Keratinocyte (primary cell): ENCODE data around the gene FXYD5. TPM values are rescaled to one million over a fixed set of nuclear protein-coding genes. Genes with fewer than 3 reads are reported as not detected.

Experiments used
- DNase-seq: peaks from one replicate; pipeline ENCODE4 v3.0.0-alpha.2; 2011; ENCODE audit warnings: low read depth, missing footprints, low spot score
- FAIRE-seq: peaks from 2 replicates; lab custom pipeline; 2011; peaks lifted over from hg19 to GRCh38; lab: Jason Lieb, UNC
- H2AFZ ChIP-seq: 2 replicates; pipeline ENCODE4 v1.6.0; 2012; ENCODE audit warnings: low read length, control low read depth, inconsistent platforms; ENCODE audit not compliant: control insufficient read depth
- H3K27ac ChIP-seq: 2 replicates; pipeline ENCODE4 v1.5.1; 2011; ENCODE audit warnings: low read length; ENCODE audit not compliant: control insufficient read depth, insufficient read depth
- H3K27me3 ChIP-seq: 3 replicates; pipeline ENCODE4 v1.6.0; 2011; ENCODE audit warnings: low read length; ENCODE audit not compliant: control insufficient read depth, insufficient read depth; ENCODE audit errors: extremely low read depth
- H3K36me3 ChIP-seq, 2 experiments: 2 replicates in 1 of 2; 3 replicates in 1 of 2; pipeline ENCODE4 v1.5.1; 2011; ENCODE audit warnings: low read length in 2 of 2, mild to moderate bottlenecking in 1 of 2; ENCODE audit not compliant: control insufficient read depth in 2 of 2, insufficient read depth in 2 of 2; ENCODE audit errors: extremely low read depth in 1 of 2
- H3K4me1 ChIP-seq: 3 replicates; pipeline ENCODE4 v1.5.1; 2011; ENCODE audit warnings: low read length; ENCODE audit not compliant: control insufficient read depth, insufficient read depth; ENCODE audit errors: extremely low read depth
- H3K4me2 ChIP-seq: 3 replicates; pipeline ENCODE4 v1.6.0; 2011; ENCODE audit warnings: low read depth, low read length; ENCODE audit not compliant: control insufficient read depth, insufficient read depth; ENCODE audit errors: extremely low read depth
- H3K4me3 ChIP-seq, 3 experiments: fragments of 200-600 bp in 1 of 3; sonication (generic) in 1 of 3; 2 replicates in 2 of 3; 3 replicates in 1 of 3; pipeline ENCODE4 v1.5.1; 2011 to 2016; ENCODE audit warnings: low read length in 3 of 3, mild to moderate bottlenecking in 3 of 3, control low read depth in 2 of 3, inconsistent platforms in 1 of 3, low read depth in 1 of 3, mixed read lengths in 1 of 3, mixed run types in 1 of 3, moderate library complexity in 1 of 3; ENCODE audit not compliant: control insufficient read depth in 2 of 3, insufficient read depth in 2 of 3; ENCODE audit errors: extremely low read depth in 1 of 3
- H3K79me2 ChIP-seq: 2 replicates; pipeline ENCODE4 v1.6.0; 2012; ENCODE audit warnings: low read length; ENCODE audit not compliant: control insufficient read depth, insufficient read depth
- H3K9ac ChIP-seq: 3 replicates; pipeline ENCODE4 v1.6.0; 2011; ENCODE audit warnings: low read length; ENCODE audit not compliant: control insufficient read depth, insufficient read depth; ENCODE audit errors: extremely low read depth
- H3K9me1 ChIP-seq: 3 replicates; pipeline ENCODE4 v1.6.0; 2011; ENCODE audit warnings: low read length; ENCODE audit not compliant: control insufficient read depth, insufficient read depth; ENCODE audit errors: extremely low read depth
- H3K9me3 ChIP-seq: 2 replicates; pipeline ENCODE4 v1.5.1; 2012; ENCODE audit warnings: low read depth, low read length; ENCODE audit not compliant: control insufficient read depth
- H4K20me1 ChIP-seq: 3 replicates; pipeline ENCODE4 v1.6.0; 2011; ENCODE audit warnings: low read length; ENCODE audit not compliant: control insufficient read depth, insufficient read depth; ENCODE audit errors: extremely low read depth
- CTCF ChIP-seq, 3 experiments: IDR thresholded peaks in 1 of 3; conservative IDR thresholded peaks in 1 of 3; optimal IDR thresholded peaks in 1 of 3; 2 replicates in 2 of 3; 3 replicates in 1 of 3; pipeline versions ENCODE3 to v1.5.1; 2011; ENCODE audit warnings: low read length in 3 of 3, mild to moderate bottlenecking in 3 of 3, moderate library complexity in 2 of 3, control low read depth in 1 of 3, inconsistent platforms in 1 of 3; ENCODE audit not compliant: insufficient read depth in 2 of 3; ENCODE audit errors: extremely low read depth in 1 of 3
- EZH2 ChIP-seq: IDR thresholded peaks from one replicate; pipeline ENCODE4 v1.6.1; 2012; ENCODE audit warnings: inconsistent platforms, mild to moderate bottlenecking, low read length, moderate library complexity
- dilution Hi-C: fragments of 300-500 bp; cut with MboI; formaldehyde crosslinking; loops from one replicate; pipeline ENCODE4 v1.7.0; 2020; ENCODE audit warnings: low sequenced_read_pairs; ENCODE audit not compliant: extremely low pct_ligation_motif_present
- polyA plus RNA-seq, 5 experiments: library from polyadenylated mRNA; depleted of rRNA in 3 of 5; stranded (reverse) in 3 of 5; stranded (forward) in 1 of 5; unstranded in 1 of 5; fragments of >200 nt; gene quantifications; 1 replicate in 1 of 5; 2 replicates in 3 of 5; 3 replicates in 1 of 5; pipeline versions ENCODE4 v1.2.1 to v1.2.3, GENCODE V29; 2011 to 2012; ENCODE audit warnings: missing spikeins in 2 of 5, low read depth in 1 of 5, low replicate concordance in 1 of 5

FXYD5 gene
- polyA plus RNA-seq, 1 donor (not counting 4 experiments of a cell fraction or from before 2014, with no cell fraction given) = 122 TPM

- DNase-seq (no peak), FAIRE-seq (no peak)
- Histone ChIP-seq H3K79me2 (no peaks in the 10 kb centered on the region), H3K9ac (no peak overlapping the region), H3K27me3 (no peaks in the 10 kb centered on the region), H3K4me3 (no peak overlapping the region), H4K20me1 (no peaks in the 10 kb centered on the region), H3K27ac (no peak overlapping the region), H2AFZ (no peak overlapping the region), H3K9me3 (no peaks in the 10 kb centered on the region), H3K4me2 (no peak overlapping the region), H3K4me1 (no peaks in the 10 kb centered on the region), H3K36me3 (no peaks in the 10 kb centered on the region), H3K9me1 (no peaks in the 10 kb centered on the region)
- dilution Hi-C loops = no loop called here
- no peak for TF ChIP-seq CTCF (optimal IDR thresholded peaks at IDR 0.05 in 1 of 3, IDR thresholded peaks at IDR 0.05 in 1 of 3, conservative IDR thresholded peaks at IDR 0.05 in 1 of 3; ENCODE audit: extremely low read depth in 1 of 3, insufficient read depth in 2 of 3, low read length in 3 of 3)
- TF ChIP-seq EZH2 = no peak
Observed at GRCh38 chr19:35184884-35185283, 30.3 kb downstream of the FXYD5 start.

DNA sequence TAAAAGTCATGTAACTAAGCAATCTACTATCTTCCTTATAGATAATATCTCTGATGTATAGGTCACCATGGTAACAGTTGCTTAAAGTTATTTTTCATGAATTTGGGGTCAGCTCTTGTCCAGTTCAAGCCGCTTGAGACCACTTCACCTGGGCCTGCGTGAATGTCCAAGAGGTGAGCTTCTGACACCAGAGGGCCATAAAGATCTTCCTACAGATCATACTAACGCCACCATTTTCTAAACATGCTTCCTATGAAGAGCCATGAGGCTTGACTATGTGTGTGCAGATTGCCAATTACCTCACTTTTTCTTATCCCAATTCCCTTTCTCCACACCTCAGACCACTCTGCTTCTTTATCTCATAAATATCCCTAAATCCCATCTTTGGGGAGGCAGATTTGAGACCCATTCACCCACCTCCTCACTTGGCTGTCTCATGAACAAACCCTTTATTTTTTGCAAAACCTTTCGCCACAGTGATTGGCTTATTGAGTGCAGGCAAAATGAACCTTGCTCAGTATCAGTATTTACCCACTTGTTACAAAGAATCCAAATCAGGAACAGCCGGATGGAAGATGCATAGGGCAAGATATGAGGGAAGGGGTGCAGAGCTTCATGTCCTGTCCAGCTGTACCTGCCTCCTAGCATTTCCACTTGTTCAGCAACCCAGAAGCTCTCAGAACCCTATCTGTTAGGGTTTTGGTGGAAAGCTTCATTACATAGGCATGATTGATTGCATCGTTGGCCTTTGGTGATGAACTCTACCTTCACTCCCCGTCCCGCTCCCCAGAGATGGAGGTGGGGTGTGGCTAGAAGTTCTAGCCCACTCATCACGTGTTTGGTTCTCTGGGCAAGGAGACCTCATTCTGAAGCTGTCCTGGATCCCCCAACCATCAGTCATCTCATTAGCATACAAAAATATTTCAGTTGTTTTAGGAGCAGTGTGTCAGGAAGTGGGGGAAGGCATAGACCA lies 39.8 kb downstream of the FXYD5 start:
- DNase-seq = no peak
- TF ChIP-seq CTCF (optimal IDR thresholded peaks at IDR 0.05 in 1 of 3, IDR thresholded peaks at IDR 0.05 in 1 of 3, conservative IDR thresholded peaks at IDR 0.05 in 1 of 3; ENCODE audit: extremely low read depth in 1 of 3, insufficient read depth in 2 of 3, low read length in 3 of 3) (no peak), EZH2 (no peak)
- dilution Hi-C loops = no loop called here
- FAIRE-seq = no peak
- Histone ChIP-seq H3K4me2 (no peak overlapping the region), H3K27me3 (no peaks in the 10 kb centered on the region), H3K79me2 (no peaks in the 10 kb centered on the region), H3K27ac (no peak overlapping the region), H3K9me3 (no peaks in the 10 kb centered on the region), H3K4me1 (no peaks in the 10 kb centered on the region), H3K9ac (no peak overlapping the region), H3K9me1 (no peaks in the 10 kb centered on the region), H3K4me3 (no peak overlapping the region), H2AFZ (no peak overlapping the region), H4K20me1 (no peaks in the 10 kb centered on the region), H3K36me3 (no peaks in the 10 kb centered on the region)
